Measurements from ENCODE around the gene CR1L.
"Not testable (repeated sequence)": the region's sequence is repeated elsewhere in the genome, so short reads cannot be mapped to it uniquely, and the experiment has no call there.

Gene CR1L

GRCh38 chr1:207750631-207751305, 105.8 kb downstream of the CR1L start:
- peak overlapping the region; percentile 96 for H3K4me3 ChIP-seq (ENCODE audit: low read length)
- H3K4me1 ChIP-seq (ENCODE audit: control insufficient read depth, insufficient read depth, low read length): peaks cover 53% of the 10 kb centered on the region
- no peaks in the 10 kb centered on the region for H3K27me3 ChIP-seq (replicated peaks; ENCODE audit: control insufficient read depth, insufficient read depth, low read length)
- H3K9ac ChIP-seq (ENCODE audit: low read length): peak overlapping the region; percentile 96
- no peak for DNase-seq (ENCODE audit: low read depth)
- no peaks in the 10 kb centered on the region for H3K36me3 ChIP-seq (ENCODE audit: control insufficient read depth, insufficient read depth, low read length, severe bottlenecking)
- H3K9me3 ChIP-seq (ENCODE audit: control insufficient read depth, low read length): no peaks in the 10 kb centered on the region

DNA sequence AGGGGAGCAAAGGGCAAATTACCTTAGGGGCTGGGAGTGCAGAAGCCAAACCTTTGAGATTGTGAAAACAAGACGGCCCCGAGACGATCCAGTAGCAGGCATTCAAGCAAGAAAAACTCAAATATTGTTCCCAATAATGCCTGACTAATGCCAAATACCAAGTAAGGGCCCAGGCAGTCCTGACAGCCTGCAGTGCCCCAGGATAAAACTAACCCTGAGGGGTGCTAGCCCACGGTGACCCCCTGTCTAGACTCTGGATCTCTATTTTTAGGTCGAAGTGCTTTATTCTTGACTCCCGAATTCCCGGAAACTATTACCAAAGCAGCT, 106.5 kb downstream of the CR1L start:
- not testable (repeated sequence) for H3K9me3 ChIP-seq (ENCODE audit: control insufficient read depth, low read length); DNase-seq (ENCODE audit: low read depth); H3K36me3 ChIP-seq (ENCODE audit: control insufficient read depth, insufficient read depth, low read length, severe bottlenecking); H3K27me3 ChIP-seq (replicated peaks; ENCODE audit: control insufficient read depth, insufficient read depth, low read length)
- H3K9ac ChIP-seq (ENCODE audit: low read length): peak overlapping the region; percentile 96
- peaks cover 52% of the 10 kb centered on the region for H3K4me1 ChIP-seq (ENCODE audit: control insufficient read depth, insufficient read depth, low read length)
- peak overlapping the region; percentile 96 for H3K4me3 ChIP-seq (ENCODE audit: low read length)

DNA sequence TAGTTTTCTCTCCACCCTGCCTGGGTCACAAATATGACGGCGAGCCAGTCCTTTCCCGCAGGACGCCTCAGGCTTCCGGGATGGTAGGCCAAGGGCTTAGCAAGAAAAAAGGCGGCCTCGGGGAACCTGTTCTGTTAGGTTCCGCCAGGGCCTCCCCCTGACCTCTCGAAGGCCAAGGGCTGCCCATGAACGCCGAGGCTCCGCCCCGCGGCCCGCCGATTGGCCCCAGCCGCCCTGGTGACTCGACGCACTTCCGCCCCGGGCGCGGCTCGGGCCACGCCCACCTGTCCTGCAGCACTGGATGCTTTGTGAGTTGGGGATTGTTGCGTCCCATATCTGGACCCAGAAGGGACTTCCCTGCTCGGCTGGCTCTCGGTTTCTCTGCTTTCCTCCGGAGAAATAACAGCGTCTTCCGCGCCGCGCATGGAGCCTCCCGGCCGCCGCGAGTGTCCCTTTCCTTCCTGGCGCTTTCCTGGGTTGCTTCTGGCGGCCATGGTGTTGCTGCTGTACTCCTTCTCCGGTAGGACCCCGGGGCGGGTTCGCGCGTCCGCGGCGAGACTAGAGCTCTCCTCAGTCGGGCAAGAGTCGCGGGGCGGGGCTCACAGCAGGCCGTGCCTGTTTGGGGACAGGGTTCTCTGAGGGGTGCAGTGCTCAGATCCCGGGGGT, 107.0 kb downstream of the CR1L start, which contains the start of gene CD46:
TSS of gene CD46 (plus strand) at position 265 of the 666 bp plus-strand sequence. CDS start at position 424, 159 bp downstream.
- Histone ChIP-seq H3K9ac (ENCODE audit: low read length) (peak within 1 kb of the TSS; percentile 96), H3K36me3 (ENCODE audit: control insufficient read depth, insufficient read depth, low read length, severe bottlenecking) (peaks cover under 1% of the 10 kb centered on the region), H3K27me3 (replicated peaks; ENCODE audit: control insufficient read depth, insufficient read depth, low read length) (no peaks in the 10 kb centered on the region), H3K9me3 (ENCODE audit: control insufficient read depth, low read length) (no peaks in the 10 kb centered on the region), H3K4me1 (ENCODE audit: control insufficient read depth, insufficient read depth, low read length) (peaks cover 49% of the 10 kb centered on the region), H3K4me3 (ENCODE audit: low read length) (peak within 1 kb of the TSS; percentile 96)
- DNase-seq (ENCODE audit: low read depth): peak; percentile 97

GRCh38 chr1:207752456-207752998, 107.6 kb downstream of the CR1L start:
- no peaks in the 10 kb centered on the region for H3K27me3 ChIP-seq (replicated peaks; ENCODE audit: control insufficient read depth, insufficient read depth, low read length)
- H3K36me3 ChIP-seq (ENCODE audit: control insufficient read depth, insufficient read depth, low read length, severe bottlenecking): peaks cover 7% of the 10 kb centered on the region
- peaks cover 49% of the 10 kb centered on the region for H3K4me1 ChIP-seq (ENCODE audit: control insufficient read depth, insufficient read depth, low read length)
- peak overlapping the region; percentile 96 for H3K4me3 ChIP-seq (ENCODE audit: low read length)
- H3K9ac ChIP-seq (ENCODE audit: low read length): peak overlapping the region; percentile 96
- no peaks in the 10 kb centered on the region for H3K9me3 ChIP-seq (ENCODE audit: control insufficient read depth, low read length)
- DNase-seq (ENCODE audit: low read depth): peak; percentile 45

DNA sequence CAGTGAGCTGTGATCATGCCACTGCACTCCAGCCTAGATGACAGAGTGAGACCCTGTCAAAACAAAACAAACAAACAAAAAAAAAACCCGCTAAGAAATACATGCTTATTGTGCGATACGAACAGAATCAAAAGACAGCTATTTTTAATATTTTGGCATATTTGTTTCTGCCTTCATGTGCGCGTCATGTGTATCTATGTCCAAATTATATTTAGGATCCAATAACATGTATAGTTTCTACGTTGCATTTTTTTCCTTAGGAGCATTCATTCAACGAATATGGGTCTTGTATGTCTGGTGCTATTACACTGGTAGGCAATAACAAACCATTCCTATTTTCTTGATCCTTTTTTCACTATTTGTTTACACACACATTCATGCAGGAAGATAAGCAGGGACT, 108.7 kb downstream of the CR1L start:
- H3K27me3 ChIP-seq (replicated peaks; ENCODE audit: control insufficient read depth, insufficient read depth, low read length): no peaks in the 10 kb centered on the region
- peak overlapping the region; percentile 96 for H3K4me3 ChIP-seq (ENCODE audit: low read length)
- peaks cover 18% of the 10 kb centered on the region for H3K36me3 ChIP-seq (ENCODE audit: control insufficient read depth, insufficient read depth, low read length, severe bottlenecking)
- peak overlapping the region; percentile 96 for H3K9ac ChIP-seq (ENCODE audit: low read length)
- no peaks in the 10 kb centered on the region for H3K9me3 ChIP-seq (ENCODE audit: control insufficient read depth, low read length)
- peaks cover 58% of the 10 kb centered on the region for H3K4me1 ChIP-seq (ENCODE audit: control insufficient read depth, insufficient read depth, low read length)
- DNase-seq (ENCODE audit: low read depth): no peak

- Histone ChIP-seq H3K27me3 (replicated peaks; ENCODE audit: control insufficient read depth, insufficient read depth, low read length) (no peaks in the 10 kb centered on the region), H3K4me3 (ENCODE audit: low read length) (peak overlapping the region; percentile 96), H3K9ac (ENCODE audit: low read length) (peak overlapping the region; percentile 43), H3K9me3 (ENCODE audit: control insufficient read depth, low read length) (no peaks in the 10 kb centered on the region), H3K36me3 (ENCODE audit: control insufficient read depth, insufficient read depth, low read length, severe bottlenecking) (peaks cover 22% of the 10 kb centered on the region), H3K4me1 (ENCODE audit: control insufficient read depth, insufficient read depth, low read length) (peaks cover 59% of the 10 kb centered on the region)
- no peak for DNase-seq (ENCODE audit: low read depth)
These were observed 109.1 kb downstream of the CR1L start for GRCh38 chr1:207754011-207754410.

- Histone ChIP-seq H3K36me3 (ENCODE audit: control insufficient read depth, insufficient read depth, low read length, severe bottlenecking) (peaks cover 33% of the 10 kb centered on the region), H3K4me1 (ENCODE audit: control insufficient read depth, insufficient read depth, low read length) (peaks cover 59% of the 10 kb centered on the region), H3K4me3 (ENCODE audit: low read length) (peak overlapping the region; percentile 12), H3K9ac (ENCODE audit: low read length) (no peak overlapping the region), H3K9me3 (ENCODE audit: control insufficient read depth, low read length) (no peaks in the 10 kb centered on the region), H3K27me3 (replicated peaks; ENCODE audit: control insufficient read depth, insufficient read depth, low read length) (no peaks in the 10 kb centered on the region)
- DNase-seq (ENCODE audit: low read depth): peak; percentile 27
These were observed 110.2 kb downstream of the CR1L start for GRCh38 chr1:207754974-207755700.

DNA sequence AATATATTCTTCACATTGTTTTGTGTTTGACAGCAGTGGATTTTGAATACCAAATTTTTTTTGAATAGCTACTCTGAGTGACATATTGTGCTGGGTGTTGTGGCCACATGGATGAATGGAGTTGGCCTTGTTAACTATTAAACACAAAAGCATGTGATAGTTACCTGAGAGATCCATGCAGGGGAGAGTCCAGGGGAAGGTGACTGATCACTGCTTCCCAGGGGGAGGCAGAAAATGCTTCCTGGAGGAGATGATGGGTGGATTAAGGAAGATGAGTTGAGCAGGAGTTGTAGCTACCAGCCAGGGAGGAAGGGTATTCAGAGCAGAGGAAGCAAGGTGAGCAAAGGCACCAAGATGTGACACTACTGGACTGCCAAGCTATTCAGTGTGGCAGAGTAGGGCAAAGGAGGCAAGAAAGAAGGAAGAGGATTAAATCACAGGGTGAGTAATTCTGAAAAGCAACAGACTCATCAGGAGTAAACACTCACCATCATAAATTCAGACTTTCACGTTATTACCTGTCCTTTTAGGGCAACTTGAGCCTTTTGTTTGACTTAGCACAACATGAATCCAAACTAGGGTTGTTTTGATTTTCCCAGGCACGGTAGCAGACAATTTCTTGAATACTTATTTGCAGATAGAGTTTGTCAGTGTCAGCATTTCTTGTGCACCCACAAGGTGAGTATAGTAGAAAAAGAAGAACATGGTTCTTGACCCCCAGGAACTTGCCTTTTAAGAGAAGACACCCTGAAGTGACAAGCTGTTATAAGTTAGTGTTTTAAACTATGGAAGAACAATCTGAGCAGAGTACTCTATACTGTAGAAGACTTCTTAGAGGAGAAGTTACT, 111.1 kb downstream of the CR1L start:
- no peak for DNase-seq (ENCODE audit: low read depth)

DNA sequence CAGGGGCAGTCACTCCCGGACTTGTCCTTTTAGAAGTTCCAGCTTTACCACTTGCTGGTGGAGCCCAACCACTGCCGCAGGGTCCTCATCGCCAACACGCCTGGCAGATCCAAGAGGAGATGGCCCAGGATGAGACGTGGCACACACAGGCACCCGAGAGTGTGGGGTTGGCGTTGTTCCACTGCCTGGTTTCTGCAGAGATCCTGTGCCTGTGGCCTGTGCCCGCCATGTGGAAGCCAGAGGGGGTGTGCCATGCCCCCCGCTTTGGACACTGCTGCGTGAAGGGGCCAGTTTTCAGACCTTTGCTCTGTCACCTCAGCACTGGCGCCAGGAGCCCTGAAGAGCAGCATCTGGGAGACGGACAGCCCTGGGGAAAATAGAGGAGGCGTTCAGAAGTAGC, 117.7 kb downstream of the CR1L start:
- Histone ChIP-seq H3K27me3 (replicated peaks; ENCODE audit: control insufficient read depth, insufficient read depth, low read length) (no peaks in the 10 kb centered on the region), H3K4me1 (ENCODE audit: control insufficient read depth, insufficient read depth, low read length) (peaks cover 10% of the 10 kb centered on the region), H3K36me3 (ENCODE audit: control insufficient read depth, insufficient read depth, low read length, severe bottlenecking) (peaks cover 96% of the 10 kb centered on the region), H3K4me3 (ENCODE audit: low read length) (no peak overlapping the region), H3K9me3 (ENCODE audit: control insufficient read depth, low read length) (no peaks in the 10 kb centered on the region), H3K9ac (ENCODE audit: low read length) (no peak overlapping the region)
- no peak for DNase-seq (ENCODE audit: low read depth)

More for the DNA sequence above, 111.1 kb downstream of the CR1L start:
- H3K4me1 ChIP-seq (ENCODE audit: control insufficient read depth, insufficient read depth, low read length): peaks cover 50% of the 10 kb centered on the region
- H3K4me3 ChIP-seq (ENCODE audit: low read length): peak overlapping the region; percentile 12
- no peaks in the 10 kb centered on the region for H3K27me3 ChIP-seq (replicated peaks; ENCODE audit: control insufficient read depth, insufficient read depth, low read length)
- H3K9me3 ChIP-seq (ENCODE audit: control insufficient read depth, low read length): no peaks in the 10 kb centered on the region
- peaks cover 42% of the 10 kb centered on the region for H3K36me3 ChIP-seq (ENCODE audit: control insufficient read depth, insufficient read depth, low read length, severe bottlenecking)
- no peak overlapping the region for H3K9ac ChIP-seq (ENCODE audit: low read length)

GRCh38 chr1:207763091-207763490, 118.2 kb downstream of the CR1L start:
- Histone ChIP-seq H3K4me1 (ENCODE audit: control insufficient read depth, insufficient read depth, low read length) (peaks cover 6% of the 10 kb centered on the region), H3K4me3 (ENCODE audit: low read length) (no peak overlapping the region), H3K27me3 (replicated peaks; ENCODE audit: control insufficient read depth, insufficient read depth, low read length) (no peaks in the 10 kb centered on the region), H3K36me3 (ENCODE audit: control insufficient read depth, insufficient read depth, low read length, severe bottlenecking) (peaks cover 96% of the 10 kb centered on the region), H3K9me3 (ENCODE audit: control insufficient read depth, low read length) (no peaks in the 10 kb centered on the region), H3K9ac (ENCODE audit: low read length) (no peak overlapping the region)
- DNase-seq (ENCODE audit: low read depth): no peak

Measured in adipocyte (in vitro differentiated cells).